ENCODE measurements around the gene RAG1. TPM values are rescaled to one million over a fixed set of nuclear protein-coding genes. Genes with fewer than 3 reads are reported as not detected.

The RAG1 gene
- 1 to 10 TPM; 1.5 to 3.5 TPM for total RNA-seq
- polyA plus RNA-seq (ENCODE audit: insufficient read depth, low read depth, low replicate concordance), result 1.4 TPM
- long read RNA-seq, donor 1, result 0 reads
- long read RNA-seq, donor 2, result 0 reads

DNA sequence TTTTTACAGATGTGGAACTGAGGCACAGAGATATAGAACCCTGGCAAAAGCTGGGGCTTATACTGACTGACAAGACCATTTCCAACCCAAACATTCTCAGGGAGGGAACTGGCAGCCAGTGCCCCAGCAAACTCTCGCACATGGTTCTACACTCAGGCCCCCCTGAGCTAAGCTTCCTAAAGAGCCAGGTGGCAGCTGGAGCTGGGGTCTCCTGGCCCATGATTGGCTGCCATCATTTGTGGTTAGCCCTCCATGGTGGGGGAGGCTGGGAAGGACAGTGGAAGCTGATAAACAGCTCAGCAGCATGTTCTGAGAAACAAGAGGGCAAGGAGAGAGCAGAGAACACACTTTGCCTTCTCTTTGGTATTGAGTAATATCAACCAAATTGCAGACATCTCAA is at the start of gene RAG1:
TSS of gene RAG1 (plus strand) at position 314 of the 400 bp plus-strand sequence. CDS start 5,298 bp downstream, outside the sequence.
- intact Hi-C loops (cut with DNase I; ENCODE audit: low total_unique reads), result loop anchor here (10.0 kb wide), 1 partner anchor 97 kb away; no protein-coding TSS in a partner anchor

DNA sequence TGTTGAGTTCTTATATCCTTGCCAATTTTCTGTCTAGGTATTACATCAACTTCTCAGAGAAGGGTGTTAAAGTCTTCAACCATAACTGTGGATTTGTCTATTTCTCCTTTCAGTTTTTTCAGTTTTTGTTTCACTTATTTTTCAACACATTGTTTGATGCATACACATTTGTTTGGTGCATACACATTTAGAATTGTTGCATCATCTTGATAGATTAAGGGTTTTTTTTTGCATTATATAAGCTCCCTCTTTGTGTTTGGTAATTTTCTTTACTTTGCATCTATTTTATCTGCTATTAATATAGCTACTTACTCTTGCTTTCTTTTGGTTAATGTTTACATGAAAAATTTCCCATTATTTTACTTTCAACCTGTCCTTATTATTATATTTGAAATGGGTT is 37.0 kb upstream of the RAG1 start:
- Histone ChIP-seq H3K4me1 (peaks cover 5% of the 10 kb centered on the region), H3K36me3 (ENCODE audit: low read depth, missing control alignments) (no peaks in the 10 kb centered on the region), H3K27ac (no peak overlapping the region), H3K4me3 (no peak overlapping the region), H3K9me3 (no peaks in the 10 kb centered on the region), H3K27me3 (no peaks in the 10 kb centered on the region)
- TF ChIP-seq, protein P1, sequence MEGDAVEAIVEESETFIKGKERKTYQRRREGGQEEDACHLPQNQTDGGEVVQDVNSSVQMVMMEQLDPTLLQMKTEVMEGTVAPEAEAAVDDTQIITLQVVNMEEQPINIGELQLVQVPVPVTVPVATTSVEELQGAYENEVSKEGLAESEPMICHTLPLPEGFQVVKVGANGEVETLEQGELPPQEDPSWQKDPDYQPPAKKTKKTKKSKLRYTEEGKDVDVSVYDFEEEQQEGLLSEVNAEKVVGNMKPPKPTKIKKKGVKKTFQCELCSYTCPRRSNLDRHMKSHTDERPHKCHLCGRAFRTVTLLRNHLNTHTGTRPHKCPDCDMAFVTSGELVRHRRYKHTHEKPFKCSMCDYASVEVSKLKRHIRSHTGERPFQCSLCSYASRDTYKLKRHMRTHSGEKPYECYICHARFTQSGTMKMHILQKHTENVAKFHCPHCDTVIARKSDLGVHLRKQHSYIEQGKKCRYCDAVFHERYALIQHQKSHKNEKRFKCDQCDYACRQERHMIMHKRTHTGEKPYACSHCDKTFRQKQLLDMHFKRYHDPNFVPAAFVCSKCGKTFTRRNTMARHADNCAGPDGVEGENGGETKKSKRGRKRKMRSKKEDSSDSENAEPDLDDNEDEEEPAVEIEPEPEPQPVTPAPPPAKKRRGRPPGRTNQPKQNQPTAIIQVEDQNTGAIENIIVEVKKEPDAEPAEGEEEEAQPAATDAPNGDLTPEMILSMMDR (IDR thresholded peaks at IDR 0.05), result no peak
- TF ChIP-seq POLR2A (IDR thresholded peaks at IDR 0.05), result no peak
- DNase-seq, result no peak
- intact Hi-C loops (cut with DNase I; ENCODE audit: low total_unique reads), result no loop called here

More for the DNA sequence above, at the start of gene RAG1:
- H3K27me3 ChIP-seq, result no peaks in the 10 kb centered on the region
- 71 to 94% methylated on average over 1 of the region's 1 CpG for WGBS, 2 donors
- no peaks in the 10 kb centered on the region for H3K36me3 ChIP-seq (ENCODE audit: low read depth, missing control alignments)
- DNase-seq, result no peak
- TF ChIP-seq, protein P1 (IDR thresholded peaks at IDR 0.05), result no peak
- TF ChIP-seq POLR2A (IDR thresholded peaks at IDR 0.05), result no peak
- no peak within 1 kb of the TSS for H3K27ac ChIP-seq
- no peak within 1 kb of the TSS for H3K4me3 ChIP-seq
- H3K4me1 ChIP-seq, result peaks cover 3% of the 10 kb centered on the region
- no peaks in the 10 kb centered on the region for H3K9me3 ChIP-seq

DNA sequence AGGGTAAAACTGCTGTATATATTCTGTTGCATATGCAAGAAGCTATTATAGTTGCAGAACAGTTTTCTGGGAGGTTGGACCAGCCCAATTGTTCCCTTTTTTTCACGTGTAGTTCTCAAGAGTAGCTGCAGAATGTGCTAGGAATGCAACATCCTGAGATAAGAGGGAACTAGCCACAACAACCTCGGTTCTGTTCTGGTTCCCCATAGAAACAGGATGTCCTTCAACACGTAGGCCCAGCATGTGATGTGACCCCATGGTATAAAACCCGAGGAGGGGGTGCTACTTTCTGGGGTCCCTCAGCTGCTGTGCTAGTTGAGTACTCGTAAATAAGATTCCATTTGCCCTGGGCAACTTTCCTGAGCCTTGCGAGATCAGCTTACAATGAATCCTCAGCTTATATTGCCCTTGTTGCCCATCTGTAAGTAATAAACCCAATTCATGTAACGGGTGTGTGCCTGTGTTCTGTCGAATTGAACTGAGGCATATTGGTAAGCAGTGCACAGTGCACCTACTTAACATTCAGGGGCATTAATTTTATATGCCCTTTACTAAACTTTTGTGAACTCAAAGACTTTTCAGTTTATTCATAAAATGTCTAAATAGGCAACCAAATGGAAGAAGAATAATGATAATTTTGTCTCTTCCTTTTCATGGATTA is 34.7 kb upstream of the RAG1 start:
- no peaks in the 10 kb centered on the region for H3K27me3 ChIP-seq
- TF ChIP-seq, protein P1 (IDR thresholded peaks at IDR 0.05), result no peak
- no peak for TF ChIP-seq POLR2A (IDR thresholded peaks at IDR 0.05)
- H3K9me3 ChIP-seq, result no peaks in the 10 kb centered on the region
- intact Hi-C loops (cut with DNase I; ENCODE audit: low total_unique reads), result no loop called here
- DNase-seq, result peak; percentile 45
- H3K27ac ChIP-seq, result peak overlapping the region; percentile 39 to 55
- H3K4me1 ChIP-seq, result peaks cover 5% of the 10 kb centered on the region
- H3K4me3 ChIP-seq, result no peak overlapping the region
- 40 to 54% methylated on average over 8 of the region's 8 CpGs for WGBS, 2 donors
- H3K36me3 ChIP-seq (ENCODE audit: low read depth, missing control alignments), result no peaks in the 10 kb centered on the region

DNA sequence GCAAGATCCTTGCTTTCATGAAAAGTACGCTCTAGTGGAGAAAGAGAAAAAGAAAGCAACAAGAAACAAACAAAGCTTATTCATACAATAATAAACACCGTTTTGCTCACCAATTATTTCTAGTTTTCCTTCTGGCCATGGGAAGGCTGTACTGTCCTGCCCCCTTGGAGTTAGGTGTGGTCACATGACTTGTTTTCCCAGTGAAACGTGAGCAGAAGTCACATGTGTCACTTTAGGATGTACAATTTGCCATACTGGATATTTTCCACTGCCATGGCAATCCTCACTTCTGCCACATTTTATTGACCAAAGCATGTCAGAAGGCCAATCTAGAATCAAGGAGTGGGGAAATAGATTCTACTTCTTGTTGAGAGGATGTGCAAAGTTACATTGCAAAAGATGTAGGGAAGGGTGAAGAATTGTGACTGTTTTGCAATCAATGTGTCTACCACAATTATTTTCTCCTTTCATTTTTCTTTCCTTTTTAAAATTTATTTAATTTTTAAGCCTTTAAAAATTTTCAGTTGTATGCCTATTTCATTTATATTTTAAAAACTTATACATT is 33.4 kb upstream of the RAG1 start:
- no peak for TF ChIP-seq POLR2A (IDR thresholded peaks at IDR 0.05)
- TF ChIP-seq, protein P1 (IDR thresholded peaks at IDR 0.05), result no peak
- 79% methylated on average over 3 of the region's 3 CpGs for WGBS, 2 donors
- no peaks in the 10 kb centered on the region for H3K9me3 ChIP-seq
- intact Hi-C loops (cut with DNase I; ENCODE audit: low total_unique reads), result no loop called here
- no peaks in the 10 kb centered on the region for H3K36me3 ChIP-seq (ENCODE audit: low read depth, missing control alignments)
- no peak for DNase-seq
- no peaks in the 10 kb centered on the region for H3K27me3 ChIP-seq
- H3K4me3 ChIP-seq, result no peak overlapping the region
- peaks cover 5% of the 10 kb centered on the region for H3K4me1 ChIP-seq
- no peak overlapping the region for H3K27ac ChIP-seq

Measured in testis (tissue), 5 donors.